Upper lobe of left lung (tissue), 4 donors: Measurements from ENCODE around the gene PPM1M.

Experiments
- CTCF ChIP-seq, 6 experiments: fragments of 450-650 bp in 4 of 6; fragments of 200-600 bp in 2 of 6; sonication (generic) in 2 of 6; IDR thresholded peaks; one replicate each; pipeline ENCODE4 v1.5.1; 2016 to 2019; ENCODE audit warnings: antibody characterized with exemption in 6 of 6
- EP300 ChIP-seq, 4 donors: sonication (generic); formaldehyde crosslinking; IDR thresholded peaks; one replicate each; pipeline ENCODE4 v1.5.1; 2017; ENCODE audit warnings: antibody characterized with exemption in 4 of 4, control low read depth in 2 of 4
- POLR2A ChIP-seq, 4 donors: fragments of 450-650 bp; IDR thresholded peaks; one replicate each; pipeline ENCODE4 v1.5.1; 2016 to 2017; ENCODE audit warnings: antibody characterized with exemption in 4 of 4, mild to moderate bottlenecking in 2 of 4

DNA sequence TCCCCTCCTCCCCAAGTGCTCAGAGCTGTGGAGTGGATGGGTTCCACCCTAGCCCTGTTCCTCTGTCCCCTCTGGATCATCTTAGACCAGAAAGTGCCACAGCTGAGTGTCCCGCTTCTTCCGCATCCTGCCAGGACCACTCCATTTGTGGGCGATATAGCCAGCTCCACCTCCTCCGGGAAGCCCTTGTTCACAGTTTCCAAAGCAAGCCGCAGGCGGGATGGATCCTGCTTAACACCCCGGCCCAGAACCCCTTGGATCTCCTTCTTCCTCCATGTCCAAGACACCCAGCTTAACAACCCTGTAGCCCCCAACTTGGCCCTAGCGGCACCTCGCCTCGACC is 48.1 kb upstream of the PPM1M start:
- TF ChIP-seq CTCF (IDR thresholded peaks at IDR 0.05) (no peak), POLR2A (IDR thresholded peaks at IDR 0.05) (no peak), EP300 (IDR thresholded peaks at IDR 0.05) (no peak)
